Erythroblast (primary cell): ENCODE results near the gene IFNGR1.

ENCODE experiments used
- DNase-seq, 2 experiments: peaks; one replicate each; lab custom pipeline; 2025; lab: John Stamatoyannopoulos, UW
- GATA1 ChIP-seq: IDR thresholded peaks from 2 replicates; pipeline ENCODE4 v1.6.1; 2011; ENCODE audit warnings: low read depth, mild to moderate bottlenecking, control low read depth, low read length, moderate library complexity
- POLR2A ChIP-seq: IDR thresholded peaks from 2 replicates; pipeline ENCODE4 v1.6.1; 2011; ENCODE audit warnings: mild to moderate bottlenecking, low read length

The IFNGR1 gene

DNA sequence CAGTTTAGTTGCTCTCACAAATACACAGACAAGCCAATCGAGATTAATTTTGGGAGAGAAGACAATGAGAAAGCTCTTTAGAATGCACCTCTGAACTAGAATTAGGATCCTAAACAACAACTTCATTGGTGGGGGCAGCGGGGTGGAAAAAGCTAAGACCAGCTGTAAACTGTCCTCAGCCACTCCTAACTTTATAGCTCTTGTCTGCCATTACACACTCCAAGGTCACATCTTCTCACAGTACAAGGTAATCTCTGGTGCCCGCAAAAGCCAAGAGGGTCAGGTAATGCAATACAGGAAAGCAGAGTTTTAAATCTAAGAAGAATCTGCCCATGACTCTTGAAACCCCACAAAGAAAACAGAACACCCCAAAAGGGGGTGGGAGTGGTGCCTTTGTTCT lies 27.9 kb downstream of the IFNGR1 start:
- DNase-seq, result no peak
- no peak for TF ChIP-seq GATA1
- TF ChIP-seq POLR2A, result no peak

GRCh38 chr6:137190583-137191094 lies 28.5 kb downstream of the IFNGR1 start:
- DNase-seq, result no peak
- TF ChIP-seq POLR2A (no peak), GATA1 (no peak)

- no peak for TF ChIP-seq GATA1
- no peak for TF ChIP-seq POLR2A
- DNase-seq, result peak; percentile 39 to 54
Observed at GRCh38 chr6:137188855-137189254, 30.3 kb downstream of the IFNGR1 start.

- no peak for TF ChIP-seq GATA1
- no peak for TF ChIP-seq POLR2A
- DNase-seq, result no peak
Observed at GRCh38 chr6:137185290-137185689, 33.9 kb downstream of the IFNGR1 start.

DNA sequence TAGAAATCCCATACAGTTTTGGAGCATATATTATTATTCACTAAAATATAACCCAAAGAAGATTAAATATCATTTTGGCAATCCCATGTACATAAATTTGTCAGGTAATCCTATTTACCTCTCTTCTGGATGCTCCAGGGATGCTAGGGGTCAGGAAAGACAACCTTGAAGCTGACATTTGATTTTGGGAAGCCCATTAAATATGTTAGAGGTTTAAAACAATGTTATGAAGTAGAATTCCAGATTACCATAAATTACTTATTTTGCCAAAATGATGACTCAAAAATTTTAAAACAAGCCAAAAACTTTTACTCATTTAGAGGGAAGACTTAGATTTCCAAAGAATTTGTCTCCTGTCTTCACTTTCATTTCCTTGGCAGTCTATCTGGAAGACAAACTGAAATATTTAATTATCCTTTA lies 36.5 kb downstream of the IFNGR1 start:
- no peak for DNase-seq
- TF ChIP-seq POLR2A (no peak), GATA1 (no peak)

DNA sequence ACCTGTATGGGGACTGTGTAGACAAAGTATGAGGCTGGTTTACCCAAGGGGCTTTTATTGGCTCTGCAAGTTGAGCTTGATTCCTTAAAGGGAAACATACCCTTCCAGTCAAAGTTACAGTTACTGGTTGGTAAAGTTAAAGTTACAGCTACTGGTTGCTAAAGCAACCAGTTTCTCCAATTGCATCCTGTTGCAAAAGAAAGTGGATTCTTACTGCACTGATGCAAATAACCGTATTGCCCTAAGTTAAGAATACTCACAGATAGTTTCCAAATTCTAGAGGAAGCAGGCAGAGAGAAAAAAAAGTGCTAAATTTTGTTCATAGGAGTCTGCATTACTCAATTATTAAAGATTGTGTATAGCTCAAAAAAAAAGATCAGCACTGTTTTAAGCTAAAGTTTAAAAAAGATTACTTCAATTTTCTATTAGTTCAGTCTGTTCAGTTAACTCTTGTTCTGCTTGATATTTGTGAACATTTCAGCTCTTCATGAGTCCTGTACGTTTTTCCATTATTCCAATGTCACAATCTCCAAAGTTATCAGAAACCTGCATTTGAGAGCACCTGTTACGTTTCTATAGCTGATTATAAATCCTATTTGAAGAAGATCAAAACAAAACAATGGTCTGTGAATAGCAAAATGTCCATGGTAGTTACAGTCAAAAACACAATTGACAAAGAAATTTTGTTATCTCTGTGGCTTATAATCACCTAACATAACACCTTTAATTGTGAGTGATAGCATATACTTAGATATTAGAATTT lies 37.1 kb downstream of the IFNGR1 start:
- DNase-seq, result no peak
- TF ChIP-seq GATA1 (no peak), POLR2A (no peak)

DNA sequence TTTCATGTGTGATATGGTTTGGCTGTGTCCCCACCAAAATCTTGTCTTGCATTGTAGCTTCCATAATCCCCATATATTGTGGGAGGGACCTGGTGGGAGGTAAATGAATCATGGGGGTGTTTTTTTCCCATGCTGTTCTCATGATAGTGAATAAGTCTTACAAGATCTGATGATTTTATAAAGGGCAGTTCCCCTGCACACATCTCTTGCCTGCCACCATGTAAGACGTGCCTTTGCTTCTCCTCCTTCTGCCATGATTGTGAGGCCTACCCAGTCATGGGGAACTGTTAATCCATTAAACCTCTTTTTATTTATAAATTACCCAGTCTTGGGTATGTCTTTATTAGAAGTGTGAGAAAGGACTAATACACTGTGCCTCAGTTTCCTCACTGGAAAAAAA lies 41.6 kb downstream of the IFNGR1 start:
- no peak for DNase-seq
- TF ChIP-seq POLR2A (no peak), GATA1 (no peak)

GRCh38 chr6:137176729-137177128 lies 42.5 kb downstream of the IFNGR1 start:
- TF ChIP-seq GATA1, result no peak
- no peak for DNase-seq

GRCh38 chr6:137175868-137176245 lies 43.3 kb downstream of the IFNGR1 start:
- no peak for DNase-seq
- no peak for TF ChIP-seq POLR2A
- no peak for TF ChIP-seq GATA1

GRCh38 chr6:137175157-137175867 lies 43.9 kb downstream of the IFNGR1 start:
- DNase-seq, result no peak
- no peak for TF ChIP-seq GATA1
- no peak for TF ChIP-seq POLR2A

- no peak for TF ChIP-seq GATA1
- no peak for TF ChIP-seq POLR2A
- DNase-seq, result no peak
Observed at GRCh38 chr6:137173501-137173900, 45.7 kb downstream of the IFNGR1 start, which contains the start of gene IL22RA2. IL22RA2 (minus strand) TSS chr6:137173644; CDS start chr6:137161749, 11,895 bp downstream.

GRCh38 chr6:137172734-137173431 lies 46.3 kb downstream of the IFNGR1 start:
- no peak for DNase-seq
- TF ChIP-seq GATA1 (no peak), POLR2A (no peak)

DNA sequence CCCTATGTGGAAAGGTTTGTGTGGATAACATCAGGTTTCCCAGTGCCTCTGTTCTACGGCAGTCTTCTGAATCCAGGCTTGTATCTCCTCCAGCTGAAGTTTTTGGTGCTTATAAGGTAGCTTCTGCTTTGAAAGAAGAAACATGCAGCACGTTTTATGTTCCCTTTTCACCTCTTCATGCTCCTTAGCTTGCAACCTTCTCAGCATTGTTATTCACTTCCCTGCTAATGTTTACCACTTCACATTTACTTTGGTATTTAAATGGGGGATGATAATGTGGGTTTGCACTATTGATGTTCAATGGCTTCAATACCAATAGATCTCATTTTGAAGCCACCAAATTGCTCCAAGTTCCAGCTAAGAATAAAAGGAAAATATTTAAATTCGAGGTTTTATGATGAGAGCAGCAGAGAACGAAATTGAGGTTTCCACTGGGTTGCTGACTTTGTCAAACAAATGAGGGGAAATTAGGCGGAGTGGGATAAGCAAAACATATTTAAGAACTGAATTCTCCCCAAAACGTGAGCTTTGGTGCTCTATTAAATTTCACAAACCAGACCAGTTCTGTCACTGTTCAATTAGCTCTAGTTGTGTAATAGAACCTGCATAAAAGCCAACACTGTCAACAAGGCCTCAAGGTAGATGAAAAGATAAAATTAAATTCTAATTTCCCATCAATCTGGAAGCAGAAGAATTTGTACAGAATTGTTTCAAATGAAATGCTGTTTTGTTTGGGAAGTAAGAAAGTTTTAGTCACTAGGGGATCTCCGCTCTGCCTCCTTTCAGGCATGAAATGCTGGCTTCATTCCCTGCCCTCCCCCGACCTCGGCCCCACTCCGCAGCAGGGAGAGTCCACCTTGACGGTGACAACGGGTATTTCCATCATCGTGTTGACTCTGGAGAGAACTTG lies 47.1 kb downstream of the IFNGR1 start:
- no peak for TF ChIP-seq POLR2A
- TF ChIP-seq GATA1, result no peak
- no peak for DNase-seq

- TF ChIP-seq POLR2A (no peak), GATA1 (no peak)
- no peak for DNase-seq
Observed at GRCh38 chr6:137171053-137171374, 48.2 kb downstream of the IFNGR1 start.
